Activated CD8-positive, alpha-beta memory T cell treated with anti-CD3 and anti-CD28 coated beads for 1 hour (primary cell): Measurements from ENCODE around the gene DMAC2.
A peak's percentile ranks its signal among the peaks of the same experiment; 100 is the strongest.
"Not testable (repeated sequence)": the region's sequence is repeated elsewhere in the genome, so short reads cannot be mapped to it uniquely, and the experiment has no call there.

ENCODE experiments used
- DNase-seq, 2 donors: peaks; one replicate each; pipeline ENCODE4 v3.0.0-alpha.2; 2020; ENCODE audit warnings: low read depth in 1 of 2; ENCODE audit errors: extremely low read depth in 1 of 2

Gene DMAC2

GRCh38 chr19:41439441-41440222 is at the start of gene DMAC2:
TSS of gene DMAC2 (minus strand) at chr19:41439912. CDS start at chr19:41439899, 13 bp downstream.
- peak; percentile 85 to 88 for DNase-seq

- not testable (repeated sequence) for DNase-seq
Observed at GRCh38 chr19:41486953-41487352, 47.2 kb upstream of the DMAC2 start.

GRCh38 chr19:41484822-41485221 is 45.1 kb upstream of the DMAC2 start:
- no peak for DNase-seq

GRCh38 chr19:41480336-41480735 is 40.6 kb upstream of the DMAC2 start:
- no peak for DNase-seq

- DNase-seq, result no peak
Observed at GRCh38 chr19:41479757-41480191, 40.1 kb upstream of the DMAC2 start.

- no peak for DNase-seq
Observed at GRCh38 chr19:41478875-41479756, 39.4 kb upstream of the DMAC2 start.

GRCh38 chr19:41478171-41478570 is 38.5 kb upstream of the DMAC2 start:
- DNase-seq, result no peak

GRCh38 chr19:41476583-41476982 is 36.9 kb upstream of the DMAC2 start:
- no peak for DNase-seq

- DNase-seq, result not testable (repeated sequence)
Observed at GRCh38 chr19:41463257-41464256, 23.8 kb upstream of the DMAC2 start.

- no peak for DNase-seq
Observed at GRCh38 chr19:41462497-41462896, 22.8 kb upstream of the DMAC2 start.

- no peak for DNase-seq
Observed at GRCh38 chr19:41457241-41457640, 17.5 kb upstream of the DMAC2 start.

- no peak for DNase-seq
Observed at GRCh38 chr19:41456342-41456918, 16.7 kb upstream of the DMAC2 start.

GRCh38 chr19:41455936-41456335 is 16.2 kb upstream of the DMAC2 start:
- DNase-seq, result no peak

GRCh38 chr19:41452584-41453275 is 13.0 kb upstream of the DMAC2 start:
- DNase-seq, result no peak

- DNase-seq, result no peak
Observed at GRCh38 chr19:41449865-41450178, 10.1 kb upstream of the DMAC2 start.

GRCh38 chr19:41449079-41449864 is 9.6 kb upstream of the DMAC2 start:
- DNase-seq, result peak; percentile 41 to 59

- no peak for DNase-seq
Observed at GRCh38 chr19:41447732-41448332, 8.1 kb upstream of the DMAC2 start.

- no peak for DNase-seq
Observed at GRCh38 chr19:41445575-41445974, 5.9 kb upstream of the DMAC2 start.
